MCF 10A (cell line): ENCODE measurements around the gene NOXO1. TPM values are rescaled to one million over a fixed set of nuclear protein-coding genes. Genes with fewer than 3 reads are reported as not detected.
A peak's percentile ranks its signal among the peaks of the same experiment; 100 is the strongest.

Experiments
- BruUV-seq: library from RNA; stranded (reverse); fragments of 400-500 nt; replicated peaks from 2 replicates; lab custom pipeline; 2021; lab: Mats Ljungman, UMichigan
- CTCF ChIA-PET: fragments of 300-600 bp; sonication (Branson Sonifier 250); formaldehyde crosslinking; extraction: SDS; loops from one replicate; lab custom pipeline; 2021; ENCODE audit warnings: antibody characterized with exemption, inconsistent platforms; lab: Yijun Ruan, JAX
- POLR2A ChIA-PET: fragments of 300-600, 350-650 bp; sonication (Branson Sonifier 250); formaldehyde crosslinking; extraction: SDS; loops from one replicate; lab custom pipeline; 2020; ENCODE audit warnings: antibody characterized with exemption, inconsistent platforms; lab: Yijun Ruan, JAX
- DNase-seq: peaks from one replicate; pipeline ENCODE4 v3.0.0-alpha.2; 2018; ENCODE audit not compliant: unreplicated experiment
- H3K27ac Mint-ChIP-seq: one replicate; pipeline ENCODE4 v1.8.0; 2022; ENCODE audit warnings: mild to moderate bottlenecking, low read depth, mixed read lengths; ENCODE audit not compliant: unreplicated experiment
- H3K27me3 Mint-ChIP-seq: one replicate; pipeline ENCODE4 v1.8.0; 2022; ENCODE audit warnings: mixed read lengths; ENCODE audit not compliant: insufficient read depth, unreplicated experiment
- H3K36me3 Mint-ChIP-seq: one replicate; pipeline ENCODE4 v1.8.0; 2022; ENCODE audit warnings: mild to moderate bottlenecking, moderate library complexity, mixed read lengths; ENCODE audit not compliant: insufficient read depth, unreplicated experiment
- H3K4me1 Mint-ChIP-seq: one replicate; pipeline ENCODE4 v1.8.0; 2022; ENCODE audit warnings: mixed read lengths; ENCODE audit not compliant: insufficient read depth, unreplicated experiment
- H3K4me3 Mint-ChIP-seq: one replicate; pipeline ENCODE4 v1.8.0; 2022; ENCODE audit warnings: mild to moderate bottlenecking, moderate library complexity, mixed read lengths; ENCODE audit not compliant: unreplicated experiment
- H3K9me3 Mint-ChIP-seq: one replicate; pipeline ENCODE4 v1.8.0; 2022; ENCODE audit warnings: mixed read lengths; ENCODE audit not compliant: unreplicated experiment
- CTCF ChIP-seq: fragments of 200-600 bp; IDR thresholded peaks from one replicate; pipeline ENCODE4 v1.8.0; 2022; ENCODE audit warnings: antibody characterized with exemption, mild to moderate bottlenecking; ENCODE audit not compliant: unreplicated experiment
- intact Hi-C: fragments of 100-400 bp; cut with micrococcal nuclease; formaldehyde crosslinking; loops from 2 replicates; pipeline ENCODE4 v1.14.1; 2022
- total RNA-seq: library from RNA; stranded (reverse); gene quantifications from 2 replicates; pipeline ENCODE4 v1.2.3, GENCODE V29; 2022

NOXO1 gene
- total RNA-seq, 1 experiment from 2014 or later: 1.1 TPM

GRCh38 chr16:1950559-1950958 is 30.7 kb downstream of the NOXO1 start:
- POLR2A ChIA-PET: interaction anchor here (0.9 to 5.9 kb wide), 2 partner anchors 13 to 169 kb away, joined by 3 to 53 read pairs; partner anchors contain the start of genes RNF151 and RPS2
- CTCF ChIA-PET: interaction anchor here (1.1 to 1.3 kb wide), 2 partner anchors 19 to 21 kb away, joined by 3 to 4 read pairs; no protein-coding TSS in a partner anchor
- Mint-ChIP-seq H3K4me3 (no peak overlapping the region), H3K27ac (no peak overlapping the region), H3K36me3 (no peaks in the 10 kb centered on the region), H3K27me3 (no peaks in the 10 kb centered on the region), H3K4me1 (peaks cover 6% of the 10 kb centered on the region), H3K9me3 (no peaks in the 10 kb centered on the region)
- intact Hi-C loops: no loop called here
- TF ChIP-seq CTCF: no peak
- no peak for DNase-seq
- BruUV-seq: no TSS peak

GRCh38 chr16:1950047-1950446 is 31.2 kb downstream of the NOXO1 start:
- intact Hi-C loops: no loop called here
- no peak for TF ChIP-seq CTCF
- ChIA-PET CTCF (interaction anchor here (1.1 to 1.3 kb wide), 2 partner anchors 18 to 21 kb away, joined by 3 to 4 read pairs; no protein-coding TSS in a partner anchor), POLR2A (interaction anchor here (0.9 to 5.9 kb wide), 2 partner anchors 14 to 168 kb away, joined by 3 to 53 read pairs; partner anchors contain the start of genes RNF151 and RPS2)
- Mint-ChIP-seq H3K27ac (no peak overlapping the region), H3K27me3 (no peaks in the 10 kb centered on the region), H3K4me1 (peaks cover 6% of the 10 kb centered on the region), H3K4me3 (no peak overlapping the region), H3K36me3 (no peaks in the 10 kb centered on the region), H3K9me3 (no peaks in the 10 kb centered on the region)
- DNase-seq: peak; percentile 26
- no TSS peak for BruUV-seq

- H3K27me3 Mint-ChIP-seq: no peaks in the 10 kb centered on the region
- no peaks in the 10 kb centered on the region for H3K36me3 Mint-ChIP-seq
- no peaks in the 10 kb centered on the region for H3K9me3 Mint-ChIP-seq
- no TSS peak for BruUV-seq
- no peak overlapping the region for H3K27ac Mint-ChIP-seq
- H3K4me3 Mint-ChIP-seq: no peak overlapping the region
- no peak for DNase-seq
- H3K4me1 Mint-ChIP-seq: peaks cover 6% of the 10 kb centered on the region
- ChIA-PET POLR2A (interaction anchor here (0.9 to 5.9 kb wide), 2 partner anchors 10 to 14 kb away, joined by 5 to 53 read pairs; partner anchors contain the start of genes NDUFB10, RNF151 and RPS2), CTCF (interaction anchor here (0.6 to 1.3 kb wide), 4 partner anchors 18 to 1234 kb away, joined by 3 to 4 read pairs (median 3); no protein-coding TSS in a partner anchor)
- intact Hi-C loops: no loop called here
- TF ChIP-seq CTCF: no peak
Measured at GRCh38 chr16:1949507-1949906, 31.8 kb downstream of the NOXO1 start.

GRCh38 chr16:1947369-1947670 is 33.9 kb downstream of the NOXO1 start:
- TF ChIP-seq CTCF: no peak
- peaks cover under 1% of the 10 kb centered on the region for H3K4me1 Mint-ChIP-seq
- H3K4me3 Mint-ChIP-seq: no peak overlapping the region
- POLR2A ChIA-PET: interaction anchor here (0.6 to 0.7 kb wide), 2 partner anchors 48 to 246 kb away, joined by 3 read pairs; no protein-coding TSS in a partner anchor
- intact Hi-C loops: no loop called here
- H3K36me3 Mint-ChIP-seq: no peaks in the 10 kb centered on the region
- DNase-seq: no peak
- no TSS peak for BruUV-seq
- no peaks in the 10 kb centered on the region for H3K27me3 Mint-ChIP-seq
- CTCF ChIA-PET: interaction anchor here (0.5 to 0.6 kb wide), 2 partner anchors 84 to 514 kb away, joined by 3 read pairs; no protein-coding TSS in a partner anchor
- H3K9me3 Mint-ChIP-seq: no peaks in the 10 kb centered on the region
- H3K27ac Mint-ChIP-seq: no peak overlapping the region
